Tibial nerve (tissue), 4 donors: ENCODE data around the gene FGF14. TPM values are rescaled to one million over a fixed set of nuclear protein-coding genes. Genes with fewer than 3 reads are reported as not detected.

Experiments used
- DNase-seq, 2 donors: peaks; one replicate each; pipeline ENCODE4 v3.0.0-alpha.2; 2019; ENCODE audit warnings: low spot score in 2 of 2
- H3K27ac ChIP-seq, 4 donors: fragments of 200-600 bp; sonication (generic) in 3 of 4; one replicate each; pipeline ENCODE4 v1.5.1; 2017 to 2019; ENCODE audit warnings: mild to moderate bottlenecking in 1 of 4
- H3K27me3 ChIP-seq, 2 donors: fragments of 200-600 bp; sonication (generic) in 1 of 2; one replicate each; pipeline versions ENCODE4 v1.5.1 to v1.6.0; 2017 to 2019
- H3K36me3 ChIP-seq, 3 donors: fragments of 200-600 bp; sonication (generic); one replicate each; pipeline ENCODE4 v1.5.1; 2018 to 2019
- H3K4me1 ChIP-seq, 4 donors: fragments of 200-600 bp; sonication (generic) in 3 of 4; one replicate each; pipeline ENCODE4 v1.5.1; 2017 to 2019
- H3K4me3 ChIP-seq, 4 donors: fragments of 200-600 bp; sonication (generic) in 3 of 4; one replicate each; pipeline ENCODE4 v1.5.1; 2017 to 2019; ENCODE audit warnings: mild to moderate bottlenecking in 1 of 4, moderate library complexity in 1 of 4
- H3K9me3 ChIP-seq, 4 donors: fragments of 200-600 bp; sonication (generic) in 3 of 4; one replicate each; pipeline ENCODE4 v1.5.1; 2017 to 2019
- CTCF ChIP-seq, 5 experiments: fragments of 200-600 bp in 3 of 5; fragments of 450-650 bp in 2 of 5; sonication (generic) in 3 of 5; IDR thresholded peaks; one replicate each; pipeline ENCODE4 v1.5.1; 2016 to 2019; ENCODE audit warnings: antibody characterized with exemption in 5 of 5, mild to moderate bottlenecking in 3 of 5, moderate library complexity in 2 of 5
- EP300 ChIP-seq, 2 donors: sonication (generic); formaldehyde crosslinking; IDR thresholded peaks; one replicate each; pipeline ENCODE4 v1.6.1; 2017; ENCODE audit warnings: antibody characterized with exemption in 2 of 2, mild to moderate bottlenecking in 1 of 2
- POLR2A ChIP-seq, 2 donors: fragments of 450-650 bp; IDR thresholded peaks; one replicate each; pipeline ENCODE4 v1.6.1; 2017; ENCODE audit warnings: antibody characterized with exemption in 2 of 2, mild to moderate bottlenecking in 2 of 2, moderate library complexity in 2 of 2
- WGBS, 2 donors: methylation state at CpG; one replicate each; pipeline ENCODE4 v1.1.5; 2018; 5-methylcytosine and 5-hydroxymethylcytosine counted together
- total RNA-seq, 4 donors: library from RNA; depleted of rRNA; stranded (reverse); fragments of >200 nt; gene quantifications; one replicate each; pipeline ENCODE4 v1.1.0, GENCODE V29; 2016

Gene FGF14
- total RNA-seq, 4 donors from 2014 or later = 0.20 to 2.1 (median 0.21) TPM; not detected in 1

GRCh38 chr13:101767131-101767530 is 634.7 kb downstream of the FGF14 start:
- H3K9me3 ChIP-seq = no peaks in the 10 kb centered on the region
- no peak overlapping the region for H3K4me3 ChIP-seq
- H3K27me3 ChIP-seq = no peaks in the 10 kb centered on the region
- WGBS, 2 donors = 77 to 80% methylated on average over 4 of the region's 4 CpGs
- no peak overlapping the region for H3K27ac ChIP-seq
- TF ChIP-seq CTCF (IDR thresholded peaks at IDR 0.05) (no peak), EP300 (IDR thresholded peaks at IDR 0.05) (no peak), POLR2A (IDR thresholded peaks at IDR 0.05) (no peak)
- no peaks in the 10 kb centered on the region for H3K4me1 ChIP-seq
- H3K36me3 ChIP-seq = no peaks in the 10 kb centered on the region
- DNase-seq = no peak

DNA sequence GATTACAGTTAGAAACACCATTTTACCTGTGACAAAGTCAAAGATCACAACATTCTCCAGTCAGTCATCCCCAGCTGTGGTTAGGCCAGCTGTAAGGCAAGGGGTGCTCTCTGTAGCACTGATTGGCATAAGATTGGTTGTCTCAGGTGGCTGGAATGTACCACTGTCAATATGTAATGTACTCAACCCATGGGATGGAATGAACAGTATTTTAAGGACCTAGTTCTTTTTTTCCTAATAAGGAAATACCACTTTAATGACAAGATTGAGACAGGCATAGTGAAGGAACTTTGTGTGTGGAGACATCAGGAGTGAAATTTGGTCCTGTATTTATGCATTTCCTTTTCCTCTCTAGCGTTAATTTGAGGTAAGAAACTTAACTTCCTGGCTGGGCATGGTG is 638.7 kb downstream of the FGF14 start:
- WGBS, 2 donors = 68% methylated on average over 1 of the region's 1 CpG
- H3K27me3 ChIP-seq = no peaks in the 10 kb centered on the region
- no peaks in the 10 kb centered on the region for H3K9me3 ChIP-seq
- H3K4me1 ChIP-seq = no peaks in the 10 kb centered on the region
- TF ChIP-seq EP300 (IDR thresholded peaks at IDR 0.05) (no peak), POLR2A (IDR thresholded peaks at IDR 0.05) (no peak), CTCF (IDR thresholded peaks at IDR 0.05) (no peak)
- no peak overlapping the region for H3K27ac ChIP-seq
- DNase-seq = no peak
- no peak overlapping the region for H3K4me3 ChIP-seq
- H3K36me3 ChIP-seq = no peaks in the 10 kb centered on the region

DNA sequence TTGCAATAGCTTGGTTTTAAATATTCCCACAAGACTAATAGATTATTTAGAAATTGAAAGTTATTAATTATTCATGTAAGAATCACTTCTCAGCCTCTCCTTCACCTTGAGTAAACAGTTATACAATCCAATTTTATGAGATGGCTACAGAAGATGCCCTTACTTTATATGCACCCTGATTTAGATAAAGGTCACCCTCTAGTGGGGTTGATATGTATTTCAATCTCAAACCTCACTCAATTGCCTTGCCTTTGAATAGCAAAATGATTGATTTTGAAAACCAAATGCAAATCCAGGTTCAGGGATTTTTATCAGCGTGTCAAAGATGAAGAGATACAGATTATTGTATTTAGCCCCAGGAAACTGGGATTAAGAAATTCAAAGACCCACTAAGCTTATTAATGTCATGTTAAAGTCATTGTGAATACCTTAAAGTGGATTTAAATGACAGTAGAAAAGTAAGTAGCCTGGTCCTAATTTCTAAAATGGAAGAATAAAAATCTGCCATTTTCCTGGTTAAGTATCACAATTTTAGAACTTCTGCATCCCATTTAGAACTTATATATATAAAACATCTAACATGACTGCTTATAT is 644.3 kb downstream of the FGF14 start:
- Histone ChIP-seq H3K27ac (no peak overlapping the region), H3K9me3 (no peaks in the 10 kb centered on the region), H3K36me3 (no peaks in the 10 kb centered on the region), H3K4me1 (no peaks in the 10 kb centered on the region), H3K27me3 (no peaks in the 10 kb centered on the region), H3K4me3 (no peak overlapping the region)
- WGBS, 2 donors = 10 to 29% methylated on average over 1 of the region's 1 CpG
- no peak for DNase-seq
- TF ChIP-seq POLR2A (IDR thresholded peaks at IDR 0.05) (no peak), CTCF (IDR thresholded peaks at IDR 0.05) (peak in 4 of 5 experiments; percentile 27 to 63 (median 48))

GRCh38 chr13:101755228-101755887 is 646.5 kb downstream of the FGF14 start:
- no peak for TF ChIP-seq EP300 (IDR thresholded peaks at IDR 0.05)
- no peak for TF ChIP-seq CTCF (IDR thresholded peaks at IDR 0.05)
- TF ChIP-seq POLR2A (IDR thresholded peaks at IDR 0.05) = no peak
- H3K4me3 ChIP-seq = no peak overlapping the region
- H3K27ac ChIP-seq = no peak overlapping the region
- no peaks in the 10 kb centered on the region for H3K9me3 ChIP-seq
- no peak for DNase-seq
- no peaks in the 10 kb centered on the region for H3K36me3 ChIP-seq
- 81 to 85% methylated on average over 6 of the region's 6 CpGs for WGBS, 2 donors
- H3K27me3 ChIP-seq = no peaks in the 10 kb centered on the region
- H3K4me1 ChIP-seq = no peaks in the 10 kb centered on the region

GRCh38 chr13:101752432-101752831 is 649.4 kb downstream of the FGF14 start:
- TF ChIP-seq POLR2A (IDR thresholded peaks at IDR 0.05) = no peak
- no peaks in the 10 kb centered on the region for H3K36me3 ChIP-seq
- H3K4me3 ChIP-seq = no peak overlapping the region
- 84 to 85% methylated on average over 3 of the region's 3 CpGs for WGBS, 2 donors
- no peaks in the 10 kb centered on the region for H3K27me3 ChIP-seq
- H3K4me1 ChIP-seq = no peaks in the 10 kb centered on the region
- DNase-seq = no peak
- no peak overlapping the region for H3K27ac ChIP-seq
- no peaks in the 10 kb centered on the region for H3K9me3 ChIP-seq
